Stimulated activated CD4-positive, alpha-beta T cell treated with anti-CD3 and anti-CD28 coated beads, Interleukin-2, amount 100 ng/mL, for 4 hours (primary cell): ENCODE results near the gene GPR25.

ENCODE experiments used
- DNase-seq: peaks from one replicate; pipeline ENCODE4 v3.0.0-alpha.2; 2020; ENCODE audit warnings: low read depth

GPR25 gene

DNA sequence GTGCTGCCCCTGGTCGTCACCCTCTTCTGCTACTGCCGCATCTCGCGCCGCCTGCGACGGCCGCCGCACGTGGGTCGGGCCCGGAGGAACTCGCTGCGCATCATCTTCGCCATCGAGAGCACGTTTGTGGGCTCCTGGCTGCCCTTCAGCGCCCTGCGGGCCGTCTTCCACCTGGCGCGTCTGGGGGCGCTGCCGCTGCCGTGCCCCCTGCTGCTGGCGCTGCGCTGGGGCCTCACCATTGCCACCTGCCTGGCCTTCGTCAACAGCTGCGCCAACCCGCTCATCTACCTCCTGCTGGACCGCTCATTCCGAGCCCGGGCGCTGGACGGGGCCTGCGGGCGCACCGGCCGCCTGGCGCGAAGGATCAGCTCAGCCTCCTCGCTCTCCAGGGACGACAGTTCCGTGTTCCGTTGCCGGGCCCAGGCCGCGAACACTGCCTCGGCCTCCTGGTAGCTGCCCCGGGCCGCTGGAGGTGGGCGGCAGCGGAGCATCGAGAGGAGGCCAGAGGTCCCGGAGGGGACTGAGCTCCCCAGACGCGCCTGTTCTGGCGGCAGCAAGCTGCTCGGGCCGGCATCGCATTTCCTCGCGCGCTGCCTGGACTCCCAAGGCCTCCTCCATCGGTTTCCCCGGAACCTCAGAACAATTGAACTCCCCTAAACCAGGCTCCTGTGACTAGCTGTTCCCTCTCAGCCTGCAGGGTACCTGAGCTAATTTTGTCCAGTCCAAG, 1.1 kb downstream of the GPR25 start:
- no peak for DNase-seq

DNA sequence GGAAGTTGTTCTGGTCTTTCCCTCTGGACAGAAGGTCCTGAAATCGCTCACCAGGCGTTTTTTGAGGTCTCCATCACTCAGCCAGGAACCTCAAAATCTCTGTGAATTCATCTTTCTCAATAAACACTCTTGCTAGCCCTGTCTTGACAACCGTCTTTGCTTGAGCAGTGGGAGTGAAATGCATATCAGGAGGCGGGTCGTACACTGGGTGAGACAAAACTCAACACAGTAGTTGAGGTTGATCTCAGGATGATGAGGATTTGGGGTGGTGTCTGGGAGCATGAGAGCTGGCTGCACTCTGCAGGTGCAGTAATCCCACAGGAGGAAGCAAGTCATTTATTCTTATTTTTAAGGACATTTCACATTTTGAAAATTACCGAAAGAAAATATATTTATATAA, 1.9 kb downstream of the GPR25 start:
- DNase-seq = no peak

DNA sequence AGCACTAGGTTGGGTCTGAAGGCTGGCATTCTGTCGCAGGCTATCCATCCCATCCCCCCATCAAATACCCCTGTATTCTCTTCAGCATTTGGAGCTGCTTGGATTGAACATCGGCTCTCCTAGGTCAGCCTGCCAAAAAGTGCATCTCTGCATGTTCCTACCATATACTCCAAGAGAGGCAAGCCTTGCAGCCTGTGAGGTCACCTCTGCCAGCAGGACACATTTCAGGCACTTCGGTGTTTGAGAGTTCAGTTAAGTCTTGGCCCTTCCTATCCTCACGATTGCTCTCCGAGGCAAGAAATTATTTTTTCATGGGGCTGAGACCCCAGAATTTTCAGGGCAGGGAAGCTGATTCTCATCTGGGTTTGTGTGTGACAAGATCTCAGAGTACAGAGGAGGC, 2.6 kb downstream of the GPR25 start:
- DNase-seq = no peak

DNA sequence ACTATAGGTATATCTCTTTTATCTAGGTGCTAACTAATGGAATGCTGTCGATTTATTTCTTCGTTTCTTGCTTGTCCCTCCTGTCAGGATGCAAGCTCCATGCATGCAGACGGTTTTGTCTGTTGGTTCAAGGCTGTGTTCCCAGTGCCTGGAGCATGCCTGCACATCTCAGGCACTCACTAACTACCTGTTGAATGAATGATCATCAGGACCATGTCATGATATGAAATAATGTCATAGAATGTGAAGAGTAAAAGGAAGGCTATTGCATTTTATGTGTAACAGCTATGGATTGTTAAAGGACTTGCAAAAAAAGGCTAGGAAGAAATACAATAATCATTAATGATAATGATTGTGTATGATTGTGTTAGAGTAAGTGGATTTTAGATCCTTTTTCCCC, 4.2 kb downstream of the GPR25 start:
- no peak for DNase-seq

DNA sequence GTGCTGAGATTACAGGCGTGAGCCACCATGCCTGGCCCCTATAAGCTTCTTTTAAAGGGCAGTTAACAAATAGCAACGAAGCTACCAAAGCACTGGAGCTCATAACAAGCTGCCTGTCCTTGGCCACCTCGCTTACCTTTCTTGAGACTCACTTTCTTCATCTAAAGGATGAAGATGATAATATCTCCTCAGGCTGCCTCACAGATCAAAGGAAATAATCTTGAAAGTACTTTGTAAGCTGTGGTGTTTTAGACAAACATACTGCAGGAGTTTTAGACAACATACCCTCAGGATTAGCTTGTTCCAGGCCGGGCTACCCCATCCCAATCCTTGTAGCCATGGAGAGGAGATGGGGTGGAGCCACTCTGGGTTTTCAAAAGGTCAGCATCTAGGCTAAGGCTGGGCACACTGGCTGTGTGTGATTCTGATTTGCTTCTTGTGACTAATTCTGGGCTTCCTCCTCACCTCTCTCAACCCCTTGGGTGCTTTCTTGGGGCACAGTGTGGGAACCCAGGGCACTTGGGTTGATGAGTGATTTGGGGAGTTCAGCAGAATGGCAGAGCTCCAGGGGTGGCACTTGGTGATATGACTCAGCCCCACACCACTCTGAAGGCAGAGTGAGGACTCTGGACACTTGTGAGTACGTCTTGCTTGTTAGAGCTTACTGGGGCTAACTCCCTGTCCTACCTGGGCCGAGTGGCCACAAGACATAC, 5.2 kb downstream of the GPR25 start:
- DNase-seq = peak; percentile 26

DNA sequence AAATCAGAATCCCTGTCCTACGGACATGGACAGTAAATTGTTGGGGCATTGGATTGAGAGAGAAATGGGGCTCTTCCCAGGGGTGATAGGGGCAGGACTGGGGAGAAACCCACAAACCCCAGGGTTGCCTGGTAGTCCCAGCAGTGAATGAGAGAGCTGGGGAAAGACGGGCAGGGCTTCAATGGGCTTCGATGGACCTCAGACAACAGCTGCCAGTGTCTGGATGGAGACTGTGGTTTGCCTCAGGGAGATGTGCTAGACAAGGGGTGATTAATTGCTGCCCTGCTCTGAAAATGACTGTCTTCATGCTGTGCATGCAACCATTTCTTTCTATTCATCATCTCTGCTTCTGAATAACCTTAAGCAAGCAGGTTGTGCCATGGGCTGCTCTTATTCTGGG, 7.4 kb downstream of the GPR25 start:
- no peak for DNase-seq

DNA sequence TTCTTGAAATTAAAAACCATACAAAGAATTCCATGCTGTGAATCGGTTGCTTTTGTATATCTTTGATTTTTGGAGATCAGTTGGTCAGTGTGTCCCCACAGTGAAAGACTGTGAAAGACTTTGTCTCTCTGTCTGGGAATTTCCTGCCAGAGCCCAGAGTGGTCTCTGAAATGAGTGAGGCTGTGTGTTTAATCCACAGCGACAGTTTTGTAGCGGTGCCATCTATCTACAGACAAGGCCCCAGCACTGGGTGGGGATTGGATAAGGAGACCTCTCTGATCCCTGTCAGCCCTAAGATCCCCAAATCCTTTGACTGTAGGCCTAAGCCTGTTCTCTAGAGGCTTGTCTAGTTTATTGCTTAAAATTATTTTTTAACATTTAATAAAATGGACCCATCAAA, 10.3 kb downstream of the GPR25 start:
- no peak for DNase-seq

DNA sequence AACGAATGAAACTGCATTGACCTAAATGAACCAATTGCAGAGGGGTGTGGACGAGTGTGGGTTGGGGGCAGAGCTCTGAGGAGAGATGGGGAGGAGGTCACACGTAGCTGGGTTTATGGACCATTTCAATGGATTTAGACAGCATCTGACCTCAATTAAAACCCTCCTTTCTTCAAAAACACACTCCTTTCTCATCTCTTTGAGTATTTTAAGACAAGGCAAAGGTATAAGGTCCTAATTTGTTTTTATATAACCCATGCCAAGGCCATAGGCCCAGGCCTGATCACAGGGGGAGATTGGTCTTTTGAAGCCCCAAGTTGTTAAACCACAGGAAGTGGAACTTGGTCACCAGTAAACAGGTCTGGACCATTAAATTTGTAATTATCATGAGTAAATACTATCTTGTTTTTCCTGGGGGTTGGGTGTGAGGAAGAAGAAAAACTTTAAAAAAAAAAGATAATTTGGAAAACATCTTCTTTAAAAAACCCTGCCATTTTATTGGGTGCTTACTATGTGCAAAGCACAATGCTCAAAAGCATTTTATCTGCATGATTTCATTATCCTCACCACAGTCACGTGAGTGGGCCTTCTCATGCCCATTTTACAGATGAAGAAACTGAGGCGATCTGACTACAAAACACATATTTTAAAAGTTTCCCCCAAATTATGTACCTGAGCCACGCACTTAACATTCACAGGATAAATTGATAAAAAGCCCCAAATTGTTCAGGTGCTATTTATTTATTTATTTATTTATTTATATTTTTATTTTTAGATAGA, 13.0 kb downstream of the GPR25 start:
- no peak for DNase-seq

DNA sequence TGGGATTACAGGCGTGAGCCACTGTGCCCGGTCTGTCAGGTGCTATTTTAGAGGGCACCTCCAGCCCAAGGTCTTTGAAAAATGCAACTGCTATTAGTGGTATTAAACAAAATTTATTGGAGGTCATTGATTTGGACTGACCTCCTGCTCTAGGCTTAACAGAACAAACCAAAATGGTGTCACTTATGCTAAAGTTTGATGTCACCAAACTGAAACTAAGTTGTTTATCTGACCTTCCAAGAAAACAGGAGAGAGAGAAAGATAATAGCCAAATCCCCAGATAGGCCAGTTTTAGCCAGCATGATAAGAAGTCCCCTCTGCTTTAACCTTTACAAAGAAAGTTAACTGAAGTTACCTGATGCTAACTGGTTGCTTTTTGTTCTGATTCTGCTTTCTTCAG, 13.8 kb downstream of the GPR25 start:
- DNase-seq = no peak

DNA sequence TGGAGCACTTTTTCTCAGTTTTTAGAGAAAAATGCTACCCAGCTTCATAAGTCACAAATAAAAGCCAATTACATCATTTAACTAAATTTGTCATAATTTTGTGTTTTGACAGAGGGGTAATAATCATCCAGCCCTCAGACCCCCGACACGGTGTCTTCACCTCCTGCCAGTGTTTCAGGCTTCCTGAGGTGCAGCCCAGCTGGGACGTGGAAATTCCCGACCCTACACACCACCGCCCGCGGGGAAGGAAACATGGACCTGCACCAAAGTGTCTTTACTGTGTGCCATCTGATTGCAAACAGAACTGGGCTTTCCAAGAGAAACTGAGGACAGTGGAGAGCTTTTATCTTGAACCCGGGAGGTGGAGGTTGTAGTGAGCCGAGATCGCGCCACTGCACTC, 14.3 kb downstream of the GPR25 start:
- no peak for DNase-seq

DNA sequence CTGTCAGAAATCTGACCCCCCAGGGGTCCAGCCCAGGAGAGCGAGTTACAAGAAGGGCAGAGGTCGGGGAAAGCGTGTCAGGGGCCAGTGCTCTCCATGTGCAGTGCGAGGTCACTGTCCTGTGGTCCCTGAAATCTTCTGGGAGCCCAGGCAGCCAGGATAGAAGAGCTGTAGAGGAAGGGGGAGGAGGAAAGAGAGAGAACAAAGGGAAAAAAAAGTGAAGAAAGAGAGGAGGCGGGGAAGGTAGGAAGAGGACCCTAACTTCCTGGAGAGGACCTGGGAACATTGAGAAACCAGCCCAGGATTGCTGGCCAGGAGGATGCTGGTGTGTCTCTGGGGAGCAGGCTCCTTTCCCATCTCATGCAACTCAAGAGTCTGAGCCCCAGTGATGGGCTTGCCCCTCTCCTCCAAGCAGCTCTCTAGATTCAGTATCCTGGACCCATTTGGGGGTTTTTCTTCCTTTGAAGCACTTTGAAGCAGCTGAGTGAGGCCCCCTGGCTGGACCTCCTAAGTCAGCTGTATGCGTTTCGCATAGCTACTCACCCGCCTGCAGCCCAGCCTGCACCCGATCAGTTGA, 15.1 kb downstream of the GPR25 start:
- no peak for DNase-seq

DNA sequence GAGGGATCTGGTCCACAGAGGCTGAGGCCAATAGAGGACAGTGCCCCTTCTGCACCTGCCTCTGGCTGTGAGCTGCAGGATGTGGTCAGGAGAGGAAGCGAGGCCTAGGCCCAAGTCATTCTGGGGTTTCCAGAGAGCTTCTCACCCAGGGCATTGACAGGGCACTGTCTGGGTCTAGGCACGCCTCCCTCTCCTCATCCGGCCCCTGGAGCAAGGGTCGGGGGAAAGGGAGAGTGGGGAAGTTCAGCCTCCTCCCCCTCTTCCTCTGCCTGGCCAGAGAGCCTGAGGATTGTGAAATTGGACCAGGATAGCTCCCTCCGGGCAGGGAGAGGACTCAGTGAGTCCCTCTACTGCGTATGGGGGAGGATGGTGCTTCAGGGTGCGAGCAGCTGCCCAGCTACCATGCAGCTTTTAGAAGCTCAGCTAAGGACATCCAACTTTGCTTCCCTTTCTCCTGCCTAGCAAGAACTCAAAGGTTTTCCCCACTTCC, 15.6 kb downstream of the GPR25 start:
- peak; percentile 20 for DNase-seq

DNA sequence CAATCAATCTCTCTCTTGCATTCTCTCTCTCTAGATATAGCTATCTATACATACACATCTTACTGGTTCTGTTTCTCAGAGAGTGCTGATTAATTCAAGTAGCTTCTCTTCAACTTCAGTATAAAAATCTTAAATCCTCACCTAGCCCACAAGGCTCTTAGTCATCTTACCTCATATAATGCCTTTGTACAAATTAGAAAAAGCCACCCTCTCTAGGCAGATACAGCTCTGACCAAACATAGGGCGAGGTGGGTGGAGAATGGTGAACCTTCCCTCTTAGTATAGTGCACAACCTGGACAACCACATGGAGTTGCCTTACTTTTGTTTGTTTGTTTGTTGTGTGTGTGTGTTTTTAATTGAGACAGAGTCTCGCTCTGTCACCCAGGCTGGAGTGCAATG, 16.8 kb downstream of the GPR25 start:
- no peak for DNase-seq

DNA sequence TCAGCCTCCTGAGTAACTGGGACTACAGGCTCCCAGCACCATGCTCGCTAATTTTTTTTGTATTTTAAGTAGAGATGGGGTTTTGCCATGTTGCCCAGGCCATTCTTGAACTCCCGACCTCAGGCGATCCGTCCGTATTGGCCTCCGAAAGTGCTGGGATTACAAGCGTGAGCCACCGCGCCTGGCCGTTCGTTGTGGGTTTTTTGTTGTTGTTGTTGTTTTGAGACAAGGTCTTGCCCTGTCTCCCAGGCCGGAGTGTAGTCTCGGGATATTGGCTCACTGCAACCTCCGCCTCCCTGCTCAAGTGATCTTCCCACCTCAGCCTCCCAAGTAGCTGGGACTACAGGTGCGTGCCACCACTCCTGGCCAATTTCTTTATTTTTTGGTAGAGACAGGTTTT, 17.2 kb downstream of the GPR25 start:
- no peak for DNase-seq

DNA sequence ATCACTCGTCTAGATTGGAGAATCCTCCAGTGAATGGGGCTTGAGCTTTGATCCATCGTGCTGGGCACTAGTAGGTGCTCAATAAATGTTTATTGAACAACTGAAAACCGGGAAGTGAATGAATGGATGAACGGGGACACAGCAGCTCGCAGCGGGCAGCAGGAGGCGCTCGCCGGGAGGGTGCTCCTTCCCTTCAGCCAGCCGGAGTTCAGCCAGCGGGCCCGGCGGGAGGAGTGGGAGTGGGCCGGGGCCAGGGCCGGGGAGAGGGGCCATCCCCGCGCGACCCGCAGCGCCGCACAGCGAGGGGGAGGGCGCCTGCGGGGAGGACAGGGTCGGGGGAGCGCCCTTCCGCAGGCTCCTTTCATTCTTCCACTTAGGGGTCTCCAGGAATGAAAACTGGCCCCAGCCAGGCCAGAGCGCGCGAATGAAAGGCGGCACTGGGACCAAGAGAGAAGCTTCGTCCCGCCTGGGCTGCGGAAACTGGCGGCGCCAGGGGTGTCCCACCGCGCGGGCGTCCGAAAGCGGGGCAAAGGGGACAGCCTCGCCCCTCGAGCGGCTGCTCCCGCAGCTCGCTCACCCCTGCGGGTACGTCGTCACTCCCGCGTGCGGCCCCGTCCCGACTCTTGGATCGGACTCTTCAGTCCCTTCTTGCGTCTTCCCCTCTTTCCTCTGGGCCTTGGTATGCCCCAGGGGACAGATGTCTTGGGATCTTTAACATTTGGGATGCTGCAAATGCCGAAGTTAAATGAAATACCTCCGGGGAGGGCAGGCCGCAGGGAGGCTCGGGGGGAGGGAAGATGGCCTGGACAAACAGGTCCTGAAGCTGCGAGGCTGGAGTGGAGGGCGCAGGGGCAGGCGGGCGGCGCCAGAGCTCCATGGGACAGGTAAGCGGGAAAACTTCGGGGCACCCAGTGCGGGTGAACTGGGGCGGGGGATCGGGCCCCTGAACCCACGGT, 18.3 kb downstream of the GPR25 start:
- no peak for DNase-seq

DNA sequence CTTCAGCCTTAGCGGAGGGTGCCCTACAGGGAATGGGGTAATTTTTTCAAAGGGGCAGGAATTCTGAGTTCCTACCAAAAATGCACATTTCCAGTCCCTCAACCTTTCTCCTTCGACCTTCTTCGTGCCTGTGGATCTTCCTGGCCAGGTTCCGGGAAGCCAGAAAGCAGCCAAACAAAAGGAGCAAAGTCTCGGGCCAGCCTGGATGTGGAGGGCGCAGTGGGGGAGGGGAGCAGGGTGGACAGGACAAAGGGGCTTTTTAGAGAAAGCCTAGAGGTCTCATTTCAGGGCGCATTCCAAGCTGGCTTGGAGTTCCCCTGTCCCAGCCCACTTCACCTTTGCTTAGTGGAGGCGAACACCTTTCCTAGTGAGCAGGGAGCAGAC, 19.0 kb downstream of the GPR25 start:
- no peak for DNase-seq

DNA sequence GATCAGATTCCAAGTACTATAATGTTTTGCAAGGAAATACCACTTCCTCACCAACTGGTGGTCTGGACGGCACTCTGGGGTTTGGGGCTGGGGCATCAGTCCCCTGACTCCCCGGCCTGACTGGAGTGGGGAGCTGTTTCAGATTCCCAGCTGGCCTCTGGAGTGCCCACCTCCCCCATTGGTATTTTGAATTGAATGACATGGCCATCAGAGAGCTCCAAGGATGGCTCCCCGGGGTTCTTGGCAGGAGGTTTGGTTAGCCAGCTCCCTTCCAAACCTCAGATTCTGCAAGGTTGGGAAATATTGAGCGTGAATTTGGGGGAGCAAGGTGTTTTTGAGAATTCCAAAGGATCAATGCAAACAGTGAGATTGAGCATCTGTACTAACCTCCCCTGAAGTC, 19.8 kb downstream of the GPR25 start:
- no peak for DNase-seq

DNA sequence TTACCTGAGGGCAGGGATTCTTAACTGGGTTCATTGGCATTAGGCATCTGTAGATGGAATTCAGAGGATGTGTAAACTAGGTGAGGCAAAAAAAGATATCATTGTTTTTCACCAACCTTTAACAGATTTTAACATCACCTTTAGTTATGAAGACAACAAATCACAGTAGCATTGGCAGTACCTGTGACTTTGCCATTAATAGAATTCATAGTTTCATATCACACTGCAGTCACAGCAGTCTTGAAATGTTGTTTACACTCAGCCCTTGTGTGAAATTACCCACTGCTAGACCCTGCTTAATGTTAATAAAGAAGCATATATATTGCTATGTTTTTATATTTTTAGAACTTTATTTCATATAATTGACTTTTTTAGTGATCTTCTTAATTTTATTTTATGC, 20.2 kb downstream of the GPR25 start:
- no peak for DNase-seq

DNA sequence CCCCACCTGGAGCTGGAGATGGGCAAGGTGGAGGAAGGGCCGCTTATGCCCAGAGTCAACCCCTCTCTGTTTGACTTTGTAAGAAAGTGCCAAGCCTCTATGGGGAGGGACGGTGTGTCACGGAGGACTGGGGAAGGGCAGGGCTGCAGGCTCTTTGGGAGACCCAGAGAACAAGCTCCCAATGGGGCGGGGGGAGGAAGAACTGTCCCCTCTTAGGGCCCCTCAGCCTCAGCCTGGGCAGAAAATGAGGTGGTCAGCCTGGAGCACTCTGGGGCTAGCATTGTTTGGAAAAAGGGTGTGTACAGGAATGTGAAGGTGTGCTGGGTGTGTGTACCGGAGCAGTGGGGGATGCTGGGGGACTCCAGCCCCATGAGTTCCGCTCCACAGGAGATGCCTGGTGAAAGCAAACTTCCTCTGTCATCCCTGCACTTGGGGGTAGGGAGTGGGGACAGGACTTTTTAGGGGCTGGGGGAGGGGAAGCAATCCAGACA, 20.7 kb downstream of the GPR25 start:
- no peak for DNase-seq

DNA sequence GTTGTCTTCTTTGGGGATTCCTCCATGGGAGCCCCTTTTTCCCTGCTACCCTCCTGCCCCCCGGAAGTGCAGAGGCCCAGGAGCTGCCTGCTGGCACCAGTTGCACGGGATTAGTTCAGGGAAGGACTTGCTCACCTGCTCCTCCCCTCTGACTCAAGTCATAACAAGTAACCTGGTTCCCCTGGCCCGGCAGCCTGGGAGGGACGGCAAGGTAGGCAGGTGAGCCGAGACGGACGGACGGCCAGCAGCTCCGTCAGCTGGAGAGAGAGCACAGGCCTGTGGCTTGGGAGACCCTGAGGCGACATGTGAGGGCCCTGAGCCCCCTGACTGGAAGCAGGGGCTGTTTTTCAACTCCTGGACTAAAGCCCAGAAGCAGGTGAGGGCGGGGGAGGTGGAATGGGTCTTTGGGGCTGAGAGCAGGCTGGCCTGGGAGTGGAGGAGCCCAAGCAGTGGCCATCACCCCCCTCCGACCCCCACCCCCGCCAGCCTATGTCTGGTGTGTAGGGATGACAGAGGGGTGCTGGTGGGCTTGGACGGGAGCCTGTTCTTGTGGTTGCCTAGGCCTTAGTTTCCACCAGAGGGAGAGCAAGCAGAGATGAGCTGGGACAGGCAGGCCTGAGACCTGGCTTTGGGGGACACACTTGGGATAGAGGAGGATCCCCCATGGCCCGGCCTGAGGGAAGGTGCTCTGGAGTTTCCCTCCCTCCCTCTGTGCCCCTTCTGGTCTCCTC, 22.1 kb downstream of the GPR25 start, which contains the start of gene INAVA:
Gene INAVA, plus strand, starts transcription at position 189 of the 731 bp plus-strand sequence. CDS start 3,501 bp downstream, outside the sequence.
- DNase-seq = no peak

DNA sequence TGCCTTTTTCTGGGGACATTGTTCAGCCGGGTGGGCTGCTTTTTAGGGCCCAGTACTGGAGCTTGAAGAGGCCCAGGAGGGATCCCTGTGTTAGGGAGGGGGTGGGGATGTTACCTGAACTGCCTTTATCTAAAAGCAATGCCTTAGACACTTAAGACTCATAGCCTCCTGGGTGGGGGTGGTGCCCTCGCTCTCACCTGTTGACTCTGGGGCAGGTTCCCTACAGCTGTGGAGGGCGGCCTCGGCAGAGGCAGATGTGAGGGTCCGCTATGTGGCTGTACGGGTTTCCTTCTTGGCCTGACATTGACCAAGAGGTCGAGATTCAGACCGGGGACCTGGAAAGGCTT, 22.6 kb downstream of the GPR25 start:
- no peak for DNase-seq
